ENCODE measurements around the gene ARID3A. TPM values are rescaled to one million over a fixed set of nuclear protein-coding genes. Genes with fewer than 3 reads are reported as not detected.
"Not testable (repeated sequence)": the region's sequence is repeated elsewhere in the genome, so short reads cannot be mapped to it uniquely, and the experiment has no call there.

The ARID3A gene
- total RNA-seq, 1 donor = 37.2 TPM

DNA sequence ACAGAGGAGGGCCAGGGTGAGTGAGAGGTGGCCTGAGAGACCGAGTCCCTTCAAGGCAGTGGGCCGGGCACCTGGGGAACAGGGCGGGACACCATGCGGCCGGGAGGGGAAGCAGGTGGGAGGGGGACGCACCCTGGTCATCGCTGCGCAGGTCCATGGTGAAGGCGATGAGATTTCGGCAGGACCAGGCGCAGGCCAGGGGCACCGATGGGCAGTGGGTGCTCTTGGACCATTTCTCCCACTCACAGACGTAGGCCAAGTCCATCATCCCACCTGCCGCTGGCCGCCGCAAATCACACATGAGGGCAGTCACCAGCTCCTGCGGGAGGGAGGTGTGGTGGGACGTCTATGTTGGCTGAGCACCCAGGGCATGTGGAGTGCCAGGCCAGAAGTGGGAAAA lies 35.0 kb upstream of the ARID3A start:
- DNase-seq (ENCODE audit: low read depth in 2 of 3, low spot score in 2 of 3) = no peak

DNA sequence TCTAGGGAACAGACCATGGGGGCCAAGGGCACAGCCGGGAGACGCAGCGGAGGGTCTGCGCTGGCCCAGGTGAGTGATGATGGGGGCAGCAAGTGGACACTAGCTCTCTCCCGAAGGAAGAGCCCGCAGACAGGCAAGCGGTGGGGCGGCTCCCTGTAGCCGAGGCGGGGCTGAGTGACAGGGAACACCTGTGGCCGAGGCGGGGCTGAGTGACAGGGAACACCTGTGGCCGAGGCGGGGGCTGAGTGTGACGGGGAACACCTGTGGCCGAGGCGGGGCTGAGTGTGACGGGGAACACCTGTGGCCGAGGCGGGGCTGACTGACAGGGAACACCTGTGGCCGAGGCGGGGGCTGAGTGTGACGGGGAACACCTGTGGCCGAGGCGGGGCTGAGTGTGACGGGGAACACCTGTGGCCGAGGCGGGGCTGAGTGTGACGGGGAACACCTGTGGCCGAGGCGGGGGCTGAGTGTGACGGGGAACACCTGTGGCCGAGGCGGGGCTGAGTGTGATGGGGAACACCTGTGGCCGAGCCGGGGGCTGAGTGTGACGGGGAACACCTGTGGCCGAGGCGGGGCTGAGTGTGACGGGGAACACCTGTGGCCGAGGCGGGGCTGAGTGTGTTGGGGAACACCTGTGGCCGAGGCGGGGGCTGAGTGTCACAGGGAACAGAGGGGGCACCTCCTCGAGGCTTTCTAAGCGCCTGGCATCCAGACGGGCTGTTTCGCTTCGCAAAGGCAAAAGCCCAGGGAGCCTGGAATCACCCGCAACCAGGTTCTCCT lies 34.2 kb upstream of the ARID3A start:
- DNase-seq (ENCODE audit: low read depth in 2 of 3, low spot score in 2 of 3) = not testable (repeated sequence)

DNA sequence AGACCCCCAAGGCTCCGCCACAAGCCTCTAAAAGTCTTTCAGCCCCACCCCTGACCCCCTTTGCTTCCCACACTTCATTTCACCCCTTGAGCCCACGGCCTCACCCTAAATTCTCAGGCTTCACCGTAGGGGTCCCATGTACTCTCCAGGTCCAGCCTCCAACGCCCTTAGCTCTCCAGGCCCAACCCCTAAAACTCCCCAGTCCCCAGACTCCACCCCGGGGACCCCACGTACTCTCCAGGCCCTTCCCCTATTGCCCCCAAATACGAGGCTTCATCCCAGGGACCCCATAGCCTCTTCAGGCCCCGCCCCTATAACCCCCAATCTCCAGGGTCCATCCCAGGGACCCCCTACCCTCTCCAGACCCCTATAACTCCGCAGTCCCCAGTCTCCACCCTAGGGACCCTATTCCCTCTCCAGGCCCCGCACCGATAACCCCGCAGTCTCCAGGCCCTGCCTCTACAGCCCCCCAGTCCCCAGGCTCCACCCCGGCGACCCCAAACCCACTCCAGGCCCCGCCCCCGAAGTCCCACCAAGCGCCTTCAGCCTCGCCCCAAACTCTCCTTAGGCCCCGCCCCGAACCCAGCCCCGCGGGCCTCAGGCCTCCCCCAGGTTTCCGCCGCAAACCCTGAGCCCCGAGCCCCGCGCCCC lies 33.5 kb upstream of the ARID3A start:
- no peak for DNase-seq (ENCODE audit: low read depth in 2 of 3, low spot score in 2 of 3)

GRCh38 chr19:892894-893689 lies 32.7 kb upstream of the ARID3A start, which contains the start of the genes MED16 and RNU6-9:
TSS of gene MED16 (minus strand) at chr19:893187. CDS start at chr19:891131, 2,056 bp downstream.
TSS of gene RNU6-9 (plus strand) at chr19:893484.
- peak; percentile 86 to 95 (median 93) for DNase-seq (ENCODE audit: low read depth in 2 of 3, low spot score in 2 of 3)

DNA sequence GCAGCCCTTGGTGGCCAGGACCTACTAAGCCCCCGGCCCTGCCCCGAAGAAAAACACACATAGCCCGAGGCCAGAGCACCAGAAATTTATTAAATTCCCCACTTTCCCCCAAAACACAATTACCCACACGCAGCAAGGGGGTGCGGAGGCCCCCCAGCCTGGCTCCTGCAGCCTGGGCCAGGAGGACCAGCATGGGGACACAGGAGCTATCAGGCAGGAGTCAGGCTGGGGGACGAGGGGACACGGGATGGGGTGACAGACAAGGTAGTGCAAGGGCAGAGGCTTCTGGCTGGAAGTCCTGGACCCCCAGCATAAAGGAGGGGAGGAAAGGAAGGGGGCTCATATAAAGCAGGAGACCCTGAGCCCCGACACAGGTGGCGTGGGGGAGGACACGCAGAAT lies 29.4 kb upstream of the ARID3A start:
- DNase-seq (ENCODE audit: low read depth in 2 of 3, low spot score in 2 of 3) = no peak

- DNase-seq (ENCODE audit: low read depth in 2 of 3, low spot score in 2 of 3) = no peak
Measured at GRCh38 chr19:896999-897398, 28.8 kb upstream of the ARID3A start.

- DNase-seq (ENCODE audit: low read depth in 2 of 3, low spot score in 2 of 3) = no peak
Measured at GRCh38 chr19:897442-898039, 28.3 kb upstream of the ARID3A start.

- no peak for DNase-seq (ENCODE audit: low read depth in 2 of 3, low spot score in 2 of 3)
Measured at GRCh38 chr19:898663-899062, 27.2 kb upstream of the ARID3A start.

DNA sequence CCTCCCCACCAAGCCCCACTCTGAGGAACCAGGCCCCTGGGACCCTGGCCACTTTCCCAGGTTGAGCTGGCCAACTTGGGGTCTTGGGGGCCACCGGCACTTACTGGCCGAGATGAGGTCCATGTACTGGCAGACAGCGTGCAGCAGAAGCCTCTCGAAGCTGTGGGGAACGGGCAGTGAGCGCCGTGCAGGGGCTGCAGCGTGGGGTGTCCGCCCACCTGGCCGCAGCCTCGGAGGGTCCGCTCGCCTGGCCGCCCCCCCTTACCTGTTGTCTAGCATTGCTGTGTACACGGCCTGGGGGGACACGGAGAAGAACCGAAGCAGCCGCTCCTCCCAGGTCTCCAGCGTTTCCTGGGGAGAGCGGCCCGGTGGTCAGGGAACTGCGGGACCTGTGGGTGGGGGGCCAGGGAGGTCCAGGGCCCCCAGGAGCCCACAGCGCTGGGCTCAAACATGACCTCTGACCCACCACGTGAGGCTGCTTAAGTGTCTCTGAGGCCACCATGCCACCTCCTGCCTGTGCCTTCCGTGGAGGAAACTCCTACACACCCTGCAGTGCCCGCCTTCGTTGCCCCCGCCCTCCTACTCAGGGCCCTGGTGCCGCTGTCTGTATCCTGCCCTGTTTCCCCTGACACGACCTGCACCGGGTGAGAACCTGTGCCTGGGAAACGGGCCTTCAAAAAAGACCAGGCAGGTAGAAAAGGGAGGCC lies 26.3 kb upstream of the ARID3A start:
- no peak for DNase-seq (ENCODE audit: low read depth in 2 of 3, low spot score in 2 of 3)

DNA sequence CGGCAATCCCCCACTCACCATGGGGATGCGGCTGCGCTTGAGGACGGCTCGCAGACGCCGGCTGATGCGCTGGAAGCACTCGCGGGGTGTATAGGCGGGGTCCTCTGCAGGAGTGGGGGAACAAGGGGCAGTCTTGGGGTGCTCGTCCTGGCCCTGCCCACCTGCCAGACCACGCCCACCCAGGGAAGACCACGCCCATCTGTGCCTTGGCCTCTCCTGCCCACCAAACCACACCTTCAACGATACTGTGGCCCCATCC lies 25.9 kb upstream of the ARID3A start:
- DNase-seq (ENCODE audit: low read depth in 2 of 3, low spot score in 2 of 3) = no peak

- DNase-seq (ENCODE audit: low read depth in 2 of 3, low spot score in 2 of 3) = no peak
Measured at GRCh38 chr19:900302-901111, 25.3 kb upstream of the ARID3A start.

GRCh38 chr19:901216-902092 lies 24.4 kb upstream of the ARID3A start:
- no peak for DNase-seq (ENCODE audit: low read depth in 2 of 3, low spot score in 2 of 3)

DNA sequence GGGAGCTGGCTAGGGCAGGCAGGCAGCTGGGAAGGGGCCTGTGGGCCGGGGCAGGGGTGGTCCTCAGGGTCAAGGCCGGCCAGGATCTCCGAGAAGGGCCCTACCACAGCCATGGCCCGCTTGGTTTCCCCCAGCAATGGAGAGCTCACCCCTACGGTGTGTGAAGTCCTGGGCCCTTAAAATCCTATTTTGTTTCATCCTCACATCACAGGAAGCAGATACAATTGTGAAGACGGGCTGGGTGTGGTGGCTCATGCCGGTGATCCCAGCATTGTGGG lies 23.8 kb upstream of the ARID3A start:
- DNase-seq (ENCODE audit: low read depth in 2 of 3, low spot score in 2 of 3) = no peak

GRCh38 chr19:902446-903226 lies 23.2 kb upstream of the ARID3A start:
- no peak for DNase-seq (ENCODE audit: low read depth in 2 of 3, low spot score in 2 of 3)

GRCh38 chr19:903266-903797 lies 22.5 kb upstream of the ARID3A start:
- DNase-seq (ENCODE audit: low read depth in 2 of 3, low spot score in 2 of 3) = no peak

DNA sequence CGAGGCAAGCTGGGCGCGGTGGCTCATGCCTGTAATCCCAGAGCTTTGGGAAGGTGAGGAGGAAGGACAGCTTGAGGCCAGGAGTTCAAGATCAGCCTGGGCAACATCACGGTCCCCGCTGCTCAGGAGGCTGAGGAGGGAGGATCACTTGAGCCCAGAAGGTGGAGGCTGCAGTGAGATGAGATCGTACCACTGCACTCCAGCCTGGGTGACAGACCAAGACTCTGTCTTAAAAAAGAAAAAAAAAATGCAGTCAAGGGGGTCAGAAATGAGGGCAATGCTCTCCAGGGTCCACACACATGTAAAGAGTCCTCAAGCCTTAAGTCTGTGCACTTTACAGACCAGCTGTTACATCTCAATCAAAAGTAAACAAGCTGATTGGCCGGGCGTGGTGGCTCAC lies 21.3 kb upstream of the ARID3A start:
- no peak for DNase-seq (ENCODE audit: low read depth in 2 of 3, low spot score in 2 of 3)

- DNase-seq (ENCODE audit: low read depth in 2 of 3, low spot score in 2 of 3) = no peak
Measured at GRCh38 chr19:906480-906879, 19.4 kb upstream of the ARID3A start.

Data from hematopoietic multipotent progenitor cell (in vitro differentiated cells).